HFFc6 (cell line): ENCODE data around the gene OR8B3. TPM values are rescaled to one million over a fixed set of nuclear protein-coding genes. Genes with fewer than 3 reads are reported as not detected.

Experiments used
- DNase-seq: peaks from one replicate; pipeline ENCODE4 v3.0.0-alpha.2; 2018
- H3K27ac Mint-ChIP-seq: 2 replicates; pipeline ENCODE4 v1.8.0; 2020; ENCODE audit warnings: mild to moderate bottlenecking, mixed read lengths
- H3K27me3 Mint-ChIP-seq: 2 replicates; pipeline ENCODE4 v1.8.0; 2021; ENCODE audit warnings: mild to moderate bottlenecking, moderate library complexity, mixed read lengths; ENCODE audit not compliant: insufficient read depth
- H3K36me3 Mint-ChIP-seq: 2 replicates; pipeline ENCODE4 v1.8.0; 2021; ENCODE audit warnings: low read depth, mixed read lengths
- H3K4me1 Mint-ChIP-seq: 2 replicates; pipeline ENCODE4 v1.8.0; 2020; ENCODE audit warnings: low read depth, mixed read lengths
- H3K4me3 Mint-ChIP-seq: 2 replicates; pipeline ENCODE4 v1.8.0; 2020; ENCODE audit warnings: mild to moderate bottlenecking, moderate library complexity, mixed read lengths
- H3K9me3 Mint-ChIP-seq: 2 replicates; pipeline ENCODE4 v1.8.0; 2020; ENCODE audit warnings: mild to moderate bottlenecking, mixed read lengths
- CTCF ChIP-seq: fragments of 200-600 bp; sonication (generic); IDR thresholded peaks from 2 replicates; pipeline ENCODE4 v1.5.0; 2021; ENCODE audit warnings: antibody characterized with exemption, mild to moderate bottlenecking
- total RNA-seq, 6 experiments: library from RNA; stranded (reverse); fragmentation: NEBNext Ultra II Directional; extraction: Animal tissue kit (Norgen Biotek cat#: 25700); gene quantifications; 2 replicates in 1 of 6; 3 replicates in 5 of 6; pipeline ENCODE4 v1.2.3, GENCODE V29; 2021

Gene OR8B3
- total RNA-seq, 6 experiments from 2014 or later, result not detected

GRCh38 chr11:124346311-124346955 lies 52.4 kb downstream of the OR8B3 start:
- no peak overlapping the region for H3K4me3 Mint-ChIP-seq
- no peaks in the 10 kb centered on the region for H3K4me1 Mint-ChIP-seq
- peaks cover 43% of the 10 kb centered on the region for H3K9me3 Mint-ChIP-seq
- no peak for DNase-seq
- H3K27ac Mint-ChIP-seq, result no peak overlapping the region
- H3K27me3 Mint-ChIP-seq, result no peaks in the 10 kb centered on the region
- no peaks in the 10 kb centered on the region for H3K36me3 Mint-ChIP-seq
- TF ChIP-seq CTCF, result no peak

Other genes with a start within 250 kb of the OR8B3 start
- gene OR10D3, start 215.7 kb downstream of the OR8B3 start, total RNA-seq, result not detected
- gene OR8G1, start 157.9 kb downstream of the OR8B3 start, total RNA-seq, result not detected
- gene OR8G5, start 142.6 kb downstream of the OR8B3 start, total RNA-seq, result not detected
- gene OR8D1, start 85.1 kb downstream of the OR8B3 start, total RNA-seq, result not detected
- not detected for gene OR8D2, start 78.8 kb downstream of the OR8B3 start, total RNA-seq
- gene OR8B2, start 14.5 kb downstream of the OR8B3 start, total RNA-seq, result not detected
- not detected for gene OR8B4, start 25.8 kb upstream of the OR8B3 start, total RNA-seq
- gene OR8B8, start 46.7 kb upstream of the OR8B3 start, total RNA-seq, result not detected
- not detected for gene OR8B12, start 144.6 kb upstream of the OR8B3 start, total RNA-seq
- gene OR8A1, start 171.0 kb upstream of the OR8B3 start, total RNA-seq, result not detected
- not detected for gene PANX3, start 212.4 kb upstream of the OR8B3 start, total RNA-seq
- 10 to 100 TPM; 18.8 to 25.9 (median 24.1) TPM for gene TBRG1, start 223.8 kb upstream of the OR8B3 start, total RNA-seq